BE2C (cell line): ENCODE data around the gene TNFRSF8.

Experiments used
- DNase-seq: peaks from one replicate; pipeline ENCODE4 v3.0.0-alpha.2; 2020
- H3K27me3 ChIP-seq: fragments of 250-450 bp; sonication (Bioruptor Pico); 2 replicates; pipeline ENCODE4 v1.5.1; 2020; ENCODE audit warnings: mild to moderate bottlenecking
- H3K36me3 ChIP-seq: fragments of 250-450 bp; sonication (Bioruptor Pico); 2 replicates; pipeline ENCODE4 v1.5.1; 2020; ENCODE audit warnings: mild to moderate bottlenecking
- H3K4me1 ChIP-seq: fragments of 250-450 bp; sonication (Bioruptor Pico); 2 replicates; pipeline ENCODE4 v1.5.1; 2020
- H3K4me3 ChIP-seq: 2 replicates; pipeline ENCODE4 v1.5.1; 2011; ENCODE audit warnings: low read depth, low read length
- H3K9me3 ChIP-seq: fragments of 250-450 bp; sonication (Bioruptor Pico); 2 replicates; pipeline ENCODE4 v1.5.1; 2020
- CTCF ChIP-seq: IDR thresholded peaks from 2 replicates; pipeline ENCODE4 v1.5.1; 2012; ENCODE audit warnings: mild to moderate bottlenecking, low read depth, low read length

Gene TNFRSF8

GRCh38 chr1:12166834-12167492, 103.9 kb downstream of the TNFRSF8 start, which contains the start of gene TNFRSF1B:
TSS of gene TNFRSF1B (plus strand) at chr1:12166991. CDS start at chr1:12167092, 101 bp downstream.
- H3K27me3 ChIP-seq: peaks cover 6% of the 10 kb centered on the region; the same call in 1 of the 2 replicates

GRCh38 chr1:12167493-12168429, 104.7 kb downstream of the TNFRSF8 start:
- Histone ChIP-seq H3K4me3 (peak overlapping the region; percentile 36), H3K9me3 (no peaks in the 10 kb centered on the region), H3K27me3 (peaks cover 6% of the 10 kb centered on the region; the same call in 1 of the 2 replicates), H3K4me1 (no peaks in the 10 kb centered on the region), H3K36me3 (no peaks in the 10 kb centered on the region)
- no peak for TF ChIP-seq CTCF
- peak; percentile 33 for DNase-seq

More at GRCh38 chr1:12166834-12167492, 103.9 kb downstream of the TNFRSF8 start, which contains the start of gene TNFRSF1B:
- peak within 1 kb of the TSS; percentile 36 for H3K4me3 ChIP-seq
- no peaks in the 10 kb centered on the region for H3K36me3 ChIP-seq
- no peaks in the 10 kb centered on the region for H3K9me3 ChIP-seq
- TF ChIP-seq CTCF: no peak
- peak; percentile 24 for DNase-seq
- H3K4me1 ChIP-seq: no peaks in the 10 kb centered on the region

GRCh38 chr1:12168451-12169160, 105.5 kb downstream of the TNFRSF8 start:
- no peak for DNase-seq
- Histone ChIP-seq H3K36me3 (no peaks in the 10 kb centered on the region), H3K27me3 (peaks cover 6% of the 10 kb centered on the region; the same call in 1 of the 2 replicates), H3K4me3 (no peak overlapping the region), H3K9me3 (no peaks in the 10 kb centered on the region), H3K4me1 (no peaks in the 10 kb centered on the region)
- TF ChIP-seq CTCF: no peak

- peaks cover 6% of the 10 kb centered on the region; the same call in 1 of the 2 replicates for H3K27me3 ChIP-seq
- DNase-seq: no peak
- no peak for TF ChIP-seq CTCF
- no peak overlapping the region for H3K4me3 ChIP-seq
- H3K4me1 ChIP-seq: no peaks in the 10 kb centered on the region
- no peaks in the 10 kb centered on the region for H3K36me3 ChIP-seq
- H3K9me3 ChIP-seq: no peaks in the 10 kb centered on the region
These were observed 106.5 kb downstream of the TNFRSF8 start for GRCh38 chr1:12169442-12170135.

GRCh38 chr1:12170263-12170671, 107.2 kb downstream of the TNFRSF8 start:
- H3K36me3 ChIP-seq: no peaks in the 10 kb centered on the region
- no peak for DNase-seq
- peaks cover 6% of the 10 kb centered on the region; the same call in 1 of the 2 replicates for H3K27me3 ChIP-seq
- no peak overlapping the region for H3K4me3 ChIP-seq
- H3K4me1 ChIP-seq: no peaks in the 10 kb centered on the region
- no peak for TF ChIP-seq CTCF
- H3K9me3 ChIP-seq: no peaks in the 10 kb centered on the region
